Ovary (tissue), 3 donors: Measurements from ENCODE around the gene PLCB1.

ENCODE experiments used
- CTCF ChIP-seq, 3 donors: fragments of 450-650 bp in 2 of 3; fragments of 200-600 bp in 1 of 3; IDR thresholded peaks; one replicate each; pipeline versions ENCODE4 v1.5.1 to v1.8.0; 2016 to 2022; ENCODE audit warnings: antibody characterized with exemption in 3 of 3, mild to moderate bottlenecking in 1 of 3
- EP300 ChIP-seq: sonication (generic); formaldehyde crosslinking; IDR thresholded peaks from one replicate; pipeline ENCODE4 v1.6.1; 2017; ENCODE audit warnings: antibody characterized with exemption
- donor health status: DM: no; HTN: no; CAD: no.

- TF ChIP-seq CTCF (IDR thresholded peaks at IDR 0.05) (no peak), EP300 (no peak)
Observed at GRCh38 chr20:8124639-8125038, 7.4 kb upstream of the PLCB1 start.
